NT2/D1 (cell line): ENCODE measurements around the gene DNAJB6.

Experiments used
- SUZ12 ChIP-seq: IDR thresholded peaks from 2 replicates; pipeline ENCODE4 v1.6.1; 2011; ENCODE audit not compliant: insufficient read length, insufficient read depth; ENCODE audit errors: extremely low read depth
- YY1 ChIP-seq: IDR thresholded peaks from 2 replicates; pipeline ENCODE4 v1.6.1; 2011; ENCODE audit not compliant: insufficient read length, insufficient read depth
- ZNF274 ChIP-seq: IDR thresholded peaks from 2 replicates; pipeline ENCODE4 v1.6.1; 2011; ENCODE audit warnings: mild to moderate bottlenecking, low read depth, low read length

- TF ChIP-seq ZNF274, result no peak
- TF ChIP-seq YY1, result no peak
- TF ChIP-seq SUZ12, result no peak
These were observed 96.3 kb downstream of the DNAJB6 start for GRCh38 chr7:157432957-157433576.
